ENCODE measurements around the gene UBE2Q1.
"Not testable (repeated sequence)": the region's sequence is repeated elsewhere in the genome, so short reads cannot be mapped to it uniquely, and the experiment has no call there.

Gene UBE2Q1

DNA sequence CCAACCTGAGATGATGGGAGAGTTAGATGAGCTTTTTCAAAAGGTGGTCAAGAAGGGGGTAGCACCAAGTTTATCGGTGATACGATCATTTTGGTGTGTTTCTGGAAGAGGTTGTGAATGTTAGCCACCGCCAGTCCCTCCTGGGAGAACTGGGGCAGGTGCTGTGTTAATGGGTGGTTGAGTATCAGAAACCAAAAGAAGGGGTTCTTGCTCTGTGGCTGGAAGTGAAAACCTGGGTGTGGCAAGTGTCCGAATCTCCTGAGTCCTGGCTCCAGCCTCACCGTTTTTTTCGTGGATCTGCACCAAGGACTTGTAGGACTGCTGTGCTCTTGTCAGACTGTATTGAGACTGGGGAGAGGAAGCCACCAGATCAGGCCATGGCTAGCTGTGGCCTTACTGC is 7.8 kb downstream of the UBE2Q1 start:
- no peak for DNase-seq (ENCODE audit: low read depth)

DNA sequence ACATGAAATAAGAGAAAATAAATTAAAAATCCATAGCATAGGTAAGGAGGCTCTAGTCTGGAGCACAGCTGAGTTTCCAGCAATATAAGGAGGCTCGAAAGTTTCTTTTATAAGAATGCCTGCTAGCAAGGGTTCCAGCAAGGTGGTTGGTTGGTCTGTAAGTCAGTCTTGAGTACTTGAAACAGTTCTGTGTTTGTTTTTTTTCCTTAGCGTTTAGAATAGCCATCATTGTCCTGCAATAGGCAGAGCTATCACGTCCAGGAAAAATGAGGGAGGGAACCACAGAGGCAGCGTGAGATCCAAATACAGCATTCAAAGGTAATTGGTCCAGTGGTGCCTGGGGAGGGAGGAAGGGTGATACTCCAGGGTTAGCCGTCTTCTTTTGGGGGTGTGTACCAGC is 8.4 kb downstream of the UBE2Q1 start:
- DNase-seq (ENCODE audit: low read depth): no peak

DNA sequence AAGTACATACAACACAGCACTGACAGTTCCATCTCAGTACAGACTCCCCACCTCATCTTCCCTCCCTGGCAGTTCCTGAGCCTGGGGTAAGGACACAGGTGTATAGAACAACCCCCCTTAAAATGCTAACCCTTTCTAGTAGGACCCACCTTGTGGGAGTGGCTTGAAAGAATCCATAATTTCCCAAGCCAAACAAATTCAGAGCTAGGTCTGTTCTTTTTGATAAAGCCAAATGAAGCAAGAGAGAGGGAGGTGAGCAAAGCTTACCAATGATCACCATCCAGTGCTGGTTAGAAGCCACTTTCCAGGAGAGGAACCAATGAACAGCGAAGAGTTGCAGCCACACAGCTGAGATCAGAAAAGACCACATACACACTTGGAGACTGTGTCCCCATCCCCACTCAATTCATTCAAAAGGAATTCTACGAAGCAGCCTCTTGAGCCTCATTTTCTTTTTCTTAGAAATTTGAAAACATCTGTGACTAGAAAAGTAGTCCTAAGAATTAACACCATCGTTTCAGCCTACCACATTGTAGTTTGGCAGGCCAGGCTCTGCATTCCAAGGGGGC is 9.2 kb downstream of the UBE2Q1 start:
- no peak for DNase-seq (ENCODE audit: low read depth)

DNA sequence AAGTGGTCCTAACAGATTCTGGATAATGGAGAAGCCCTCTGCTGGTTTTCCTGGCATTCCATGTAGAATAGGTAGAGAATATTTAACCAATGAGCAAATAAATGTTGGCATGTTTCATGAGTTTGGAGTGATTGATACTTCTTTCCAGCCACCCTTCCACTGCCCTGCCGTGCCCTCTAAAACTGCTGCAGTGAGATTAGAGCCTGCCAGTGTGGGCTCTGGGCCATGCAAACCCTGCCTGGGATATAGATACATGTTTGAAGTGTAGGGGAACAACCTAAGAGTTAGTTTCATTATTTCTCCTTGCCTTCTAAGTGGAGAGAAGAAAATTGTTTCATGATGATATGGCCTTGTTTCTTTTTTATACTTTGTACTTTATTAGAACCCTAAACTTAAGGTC is 10.4 kb downstream of the UBE2Q1 start:
- DNase-seq (ENCODE audit: low read depth): no peak

DNA sequence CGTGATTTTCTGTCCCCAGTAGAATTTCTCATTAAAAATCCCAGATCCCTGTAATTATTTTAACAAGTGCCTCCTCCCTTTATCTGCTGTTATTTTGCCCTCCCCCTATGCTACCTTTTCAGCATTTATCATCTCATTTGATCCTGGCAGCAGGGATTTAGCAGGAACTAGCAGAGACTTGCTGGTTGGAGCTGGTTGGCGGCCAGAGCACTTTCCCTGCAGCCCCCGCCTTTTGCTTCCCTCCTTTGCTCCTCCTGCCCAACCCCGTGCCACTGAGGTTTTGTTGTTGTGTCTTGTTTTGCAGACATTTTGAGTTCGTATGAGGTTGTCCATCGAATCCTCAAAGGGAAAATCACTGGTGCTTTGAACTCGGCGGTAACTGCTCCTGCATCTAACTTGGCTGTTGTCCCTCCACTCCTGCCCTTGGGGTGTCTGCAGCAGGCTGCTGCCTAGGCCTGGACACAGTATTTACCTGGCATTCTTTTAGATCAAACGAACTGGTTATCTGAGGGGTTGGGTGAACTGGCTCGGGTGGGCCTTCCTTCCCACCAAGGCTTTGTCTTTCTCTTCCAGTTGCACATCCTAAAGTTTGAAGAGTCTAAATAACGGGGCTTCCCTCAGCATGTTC is 11.2 kb downstream of the UBE2Q1 start:
- DNase-seq (ENCODE audit: low read depth): no peak

DNA sequence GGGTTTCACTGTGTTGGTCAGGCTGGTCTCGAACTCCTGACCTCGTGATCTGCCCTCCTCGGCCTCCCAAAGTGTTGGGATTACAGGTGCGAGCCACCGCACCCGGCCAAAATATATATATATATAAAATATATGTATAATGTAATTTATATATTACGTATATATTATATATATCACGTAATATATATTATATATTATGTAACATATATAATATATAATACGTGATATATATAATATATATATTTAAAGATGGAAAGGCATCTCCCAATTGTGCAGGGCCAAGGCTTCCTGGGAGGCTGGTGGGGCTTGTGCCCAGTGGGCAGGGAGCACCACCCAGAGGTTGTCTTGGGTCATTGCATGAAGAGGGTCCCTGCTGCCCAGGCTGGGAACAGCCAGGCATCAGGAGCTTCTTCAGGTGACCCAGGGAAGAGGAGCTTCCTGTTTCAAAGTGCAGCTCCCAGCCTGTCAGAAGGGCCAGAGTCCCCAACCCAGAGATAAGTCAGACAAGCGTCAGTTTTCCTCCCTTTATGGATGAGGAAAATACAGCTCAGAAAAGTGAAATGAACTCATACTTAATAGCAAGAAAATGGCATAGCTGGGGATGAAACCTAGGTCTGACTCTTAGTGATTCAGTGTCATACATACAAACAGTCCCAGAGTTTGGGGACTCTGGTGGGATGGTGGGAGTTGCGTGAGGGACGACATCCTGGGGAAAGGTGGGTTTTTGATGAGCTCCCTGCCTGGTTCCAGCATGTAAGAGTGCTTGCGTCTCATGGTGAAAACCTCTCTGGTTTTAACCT is 12.0 kb downstream of the UBE2Q1 start:
- DNase-seq (ENCODE audit: low read depth): no peak

DNA sequence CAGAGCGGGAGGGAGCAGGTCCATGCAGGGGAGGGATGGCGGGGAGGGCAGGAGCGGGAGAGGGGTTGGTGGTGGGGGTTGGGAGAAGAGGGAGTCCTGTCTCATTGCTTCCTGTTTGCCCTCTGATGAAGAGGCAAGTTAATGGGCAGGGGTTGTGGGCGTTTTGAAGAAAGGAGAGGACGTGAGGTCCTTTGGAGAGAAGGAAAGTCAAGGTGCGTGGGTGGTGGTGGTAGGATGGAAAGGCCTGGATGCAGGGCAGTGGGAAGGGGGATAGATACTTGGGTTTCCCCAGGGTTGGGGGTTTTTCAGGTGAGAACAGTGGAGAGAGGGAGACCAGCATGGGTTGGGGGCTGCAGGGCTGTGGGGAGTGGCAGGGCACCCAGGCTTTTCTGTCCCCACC is 17.2 kb downstream of the UBE2Q1 start:
- no peak for DNase-seq (ENCODE audit: low read depth)

DNA sequence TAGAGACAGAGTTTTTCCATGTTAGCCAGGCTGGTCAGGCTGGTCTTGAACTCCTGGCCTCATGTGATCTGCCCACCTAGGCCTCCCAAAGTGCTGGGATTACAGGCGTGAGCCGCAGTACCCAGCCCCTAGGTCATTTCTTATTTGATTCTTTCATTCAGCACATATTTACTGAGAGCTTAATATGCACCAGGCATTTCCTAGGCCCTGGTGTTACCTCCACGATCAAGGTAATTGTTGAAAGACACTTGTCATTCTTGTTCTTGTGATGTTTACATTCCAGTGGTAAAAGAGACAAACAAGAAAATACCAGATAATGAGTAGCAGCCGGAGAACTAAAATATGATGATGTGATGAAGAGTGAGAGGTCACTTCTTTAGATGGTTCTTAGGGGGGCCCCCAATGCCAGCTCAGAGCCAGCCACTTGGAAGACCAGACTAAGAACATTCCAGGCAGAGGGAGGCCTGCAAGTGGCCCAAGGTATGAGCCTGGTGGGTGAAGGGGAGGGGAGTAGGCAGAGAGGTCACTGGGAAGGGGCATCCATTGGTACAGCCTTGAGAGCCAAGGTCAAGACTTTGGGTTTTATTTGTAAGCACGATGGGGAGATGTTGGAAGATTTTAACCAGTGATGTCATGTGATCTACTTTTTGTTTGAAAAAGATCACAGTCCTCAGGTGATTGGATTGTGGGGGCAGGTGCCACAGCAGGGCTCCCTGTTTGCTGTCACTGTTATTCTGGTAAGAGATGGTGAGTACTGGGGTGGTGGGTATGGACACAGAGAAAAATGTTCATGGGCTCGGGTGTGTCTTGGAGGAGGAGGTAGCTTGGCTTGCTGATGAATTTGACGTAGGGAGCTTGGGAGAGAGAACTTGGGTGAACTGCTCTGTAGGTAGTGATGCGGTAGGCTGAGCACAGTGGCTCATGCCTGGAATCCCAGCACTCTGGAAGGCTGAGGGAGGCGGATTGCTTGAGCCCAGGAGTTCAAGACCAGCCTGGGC is 18.7 kb downstream of the UBE2Q1 start:
- DNase-seq (ENCODE audit: low read depth): no peak

DNA sequence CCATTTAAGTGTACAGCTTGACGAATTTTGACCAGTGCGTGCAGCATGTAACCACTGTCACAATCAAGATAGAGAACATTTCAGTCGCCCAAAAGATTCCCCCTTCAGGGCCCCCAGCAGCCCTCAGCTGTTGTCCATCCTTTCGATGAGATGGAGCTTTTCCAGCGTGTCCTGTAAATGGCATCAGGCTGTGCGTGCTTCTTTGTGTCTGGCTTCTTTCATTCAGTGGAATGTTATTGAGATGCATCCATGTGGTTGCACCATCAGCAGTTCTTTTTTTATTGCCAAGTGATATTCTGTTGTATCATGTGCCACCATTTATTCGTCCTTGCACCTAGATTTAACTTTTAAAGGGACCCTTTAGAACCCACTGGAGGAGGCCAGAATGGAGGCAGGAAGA is 21.9 kb downstream of the UBE2Q1 start:
- DNase-seq (ENCODE audit: low read depth): no peak

DNA sequence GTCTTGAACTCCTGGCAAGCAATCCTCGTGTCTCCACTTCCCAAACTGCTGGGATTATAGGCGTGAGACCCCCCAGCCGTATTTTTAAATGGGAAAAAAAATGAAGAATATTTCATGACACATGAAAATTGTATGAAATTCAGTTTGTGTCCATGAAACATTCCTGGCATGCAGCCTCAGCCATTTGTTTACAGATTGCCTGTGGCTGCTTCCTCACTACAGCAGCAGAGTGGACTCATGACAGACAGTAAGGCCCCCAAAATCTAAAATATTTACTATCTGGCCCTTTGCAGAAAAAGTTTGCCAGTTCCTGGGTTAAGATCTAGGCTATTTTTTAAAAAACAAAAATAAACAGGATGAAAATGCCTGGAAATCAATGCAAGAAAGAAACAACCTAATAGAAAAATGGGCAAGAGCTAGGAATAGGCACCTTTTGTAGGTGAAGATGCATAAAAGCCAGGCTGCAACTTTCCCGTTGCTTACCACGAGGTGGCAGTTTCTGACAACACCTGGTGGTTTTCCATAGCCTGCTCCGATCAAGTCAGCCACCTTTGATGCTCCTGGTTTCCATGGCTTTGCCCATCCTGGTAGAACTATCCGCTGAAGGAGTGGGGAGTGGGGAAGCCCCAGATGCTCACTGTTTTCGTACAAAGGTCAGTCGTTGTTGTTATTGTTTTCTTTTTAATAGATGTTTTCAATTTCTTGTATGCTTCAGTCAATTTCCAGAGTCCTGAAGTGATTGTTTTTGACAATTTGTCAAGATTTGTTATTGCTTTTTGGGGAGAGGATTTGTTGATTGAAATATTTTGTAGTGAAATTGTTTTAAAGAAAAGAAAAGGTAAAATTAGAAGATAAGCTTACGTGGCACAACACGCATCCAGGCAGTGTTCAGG is 24.3 kb downstream of the UBE2Q1 start:
- no peak for DNase-seq (ENCODE audit: low read depth)

DNA sequence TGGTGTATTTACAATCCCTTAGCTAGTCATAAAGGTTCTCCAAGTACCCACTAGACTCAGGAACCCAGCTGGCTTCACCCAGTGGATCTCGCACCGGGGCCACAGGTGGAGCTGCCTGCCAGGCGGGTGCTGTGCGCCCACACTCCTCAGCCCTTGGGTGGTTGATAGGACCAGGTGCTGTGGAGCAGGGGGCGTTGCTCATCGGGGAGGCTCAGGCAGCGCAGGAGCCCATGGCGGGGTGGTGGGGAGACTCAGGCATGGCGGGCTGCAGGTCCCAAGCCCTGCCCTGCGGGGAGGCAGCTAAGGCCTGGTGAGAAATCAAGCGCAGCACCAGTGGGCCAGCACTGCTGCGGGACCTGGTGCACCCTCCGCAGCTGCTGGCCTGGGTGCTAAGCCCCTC is 26.5 kb downstream of the UBE2Q1 start:
- DNase-seq (ENCODE audit: low read depth): not testable (repeated sequence)

DNA sequence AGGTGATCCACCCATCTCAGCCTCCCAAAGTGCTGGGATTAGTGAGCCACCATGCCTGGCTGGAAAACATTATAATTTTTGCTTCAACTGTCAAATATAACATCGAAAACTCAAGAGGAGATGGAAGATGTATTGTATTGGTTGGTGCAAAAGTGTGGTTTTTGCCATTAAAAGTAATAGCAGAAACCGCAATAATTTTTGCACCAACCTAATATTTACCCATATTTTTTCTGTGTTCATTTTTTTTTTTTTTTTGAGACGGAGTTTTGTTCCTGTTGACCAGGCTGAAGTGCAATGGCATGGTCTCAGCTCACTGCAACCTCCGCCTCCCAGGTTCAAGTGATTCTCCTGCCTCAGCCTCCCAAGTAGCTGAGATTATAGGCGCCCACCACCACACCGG is 29.2 kb downstream of the UBE2Q1 start:
- no peak for DNase-seq (ENCODE audit: low read depth)

DNA sequence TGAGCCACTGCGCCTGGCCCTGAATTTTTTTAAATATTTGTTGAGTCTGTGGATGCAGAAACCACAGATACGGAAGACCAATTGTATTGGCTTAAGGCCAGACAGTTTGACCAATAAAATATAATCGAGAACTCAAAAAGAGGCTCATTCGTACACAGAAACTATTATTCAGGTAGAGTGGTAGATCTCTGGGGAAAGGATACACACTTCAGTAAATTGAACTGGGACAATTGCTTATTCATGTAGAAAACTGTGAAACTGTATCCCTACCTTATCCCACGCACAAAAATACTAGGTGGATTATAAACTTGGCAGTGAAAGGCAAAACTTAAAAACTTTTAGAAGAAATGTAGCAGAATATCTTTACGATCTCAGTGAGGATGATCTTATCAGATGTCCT is 31.3 kb downstream of the UBE2Q1 start:
- DNase-seq (ENCODE audit: low read depth): no peak

DNA sequence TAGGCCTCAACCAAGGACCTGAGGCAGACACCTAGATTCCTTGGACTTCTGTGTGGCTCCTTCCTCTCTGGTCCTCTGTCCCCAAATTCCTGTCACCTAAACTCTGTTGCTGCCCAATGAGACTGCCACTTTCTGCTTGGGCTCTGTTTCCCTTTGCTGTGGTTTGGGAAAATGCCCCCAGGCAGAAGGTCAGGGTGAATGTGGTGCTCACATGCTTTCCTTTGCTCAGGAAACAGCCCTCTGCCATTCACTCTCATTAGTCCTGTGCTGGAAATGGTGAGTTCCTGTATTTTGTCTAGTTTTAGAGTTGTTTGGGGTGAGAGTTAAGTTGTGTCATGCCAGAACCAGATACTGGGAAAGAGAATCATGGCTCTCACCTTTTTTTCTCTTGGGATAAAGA is 33.6 kb downstream of the UBE2Q1 start:
- DNase-seq (ENCODE audit: low read depth): no peak

DNA sequence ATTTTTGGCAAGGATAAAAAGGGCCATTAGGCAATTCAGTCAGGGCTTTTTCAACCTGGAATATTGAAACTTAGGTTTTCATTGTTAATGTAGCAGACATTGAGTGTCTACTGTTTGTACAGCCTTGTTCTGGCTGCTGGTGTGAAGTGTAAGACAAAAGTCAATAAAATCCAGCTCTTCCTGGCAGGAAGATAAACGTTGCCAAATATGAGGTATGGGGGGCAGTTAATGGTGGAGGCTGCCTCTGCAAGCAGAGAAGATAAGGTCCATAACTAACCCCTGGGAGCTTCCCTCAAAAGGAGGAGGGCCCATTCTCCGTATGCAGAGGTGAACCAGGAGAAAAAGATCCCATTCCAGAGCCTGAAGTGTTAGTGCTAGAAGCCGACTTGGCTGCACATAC is 36.8 kb downstream of the UBE2Q1 start:
- DNase-seq (ENCODE audit: low read depth): no peak

DNA sequence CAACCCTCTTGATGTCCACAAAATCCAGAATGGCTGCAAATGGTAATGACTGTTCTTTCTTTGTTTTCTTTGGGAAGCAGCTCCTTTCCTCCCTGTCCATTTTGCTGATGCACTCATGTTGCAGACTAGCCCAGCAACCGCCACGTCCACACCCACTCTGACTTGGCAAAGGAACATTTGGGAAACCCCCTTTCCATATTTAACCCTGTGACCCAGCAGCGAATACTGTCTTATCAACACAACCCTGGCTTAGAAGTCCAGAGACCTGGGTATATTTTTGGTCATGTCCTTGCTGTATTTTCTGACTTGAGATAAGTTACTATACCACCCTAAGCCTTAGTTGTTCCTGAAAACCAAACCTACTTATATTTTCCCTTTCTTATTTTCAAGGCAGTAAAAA is 38.1 kb downstream of the UBE2Q1 start:
- DNase-seq (ENCODE audit: low read depth): no peak

DNA sequence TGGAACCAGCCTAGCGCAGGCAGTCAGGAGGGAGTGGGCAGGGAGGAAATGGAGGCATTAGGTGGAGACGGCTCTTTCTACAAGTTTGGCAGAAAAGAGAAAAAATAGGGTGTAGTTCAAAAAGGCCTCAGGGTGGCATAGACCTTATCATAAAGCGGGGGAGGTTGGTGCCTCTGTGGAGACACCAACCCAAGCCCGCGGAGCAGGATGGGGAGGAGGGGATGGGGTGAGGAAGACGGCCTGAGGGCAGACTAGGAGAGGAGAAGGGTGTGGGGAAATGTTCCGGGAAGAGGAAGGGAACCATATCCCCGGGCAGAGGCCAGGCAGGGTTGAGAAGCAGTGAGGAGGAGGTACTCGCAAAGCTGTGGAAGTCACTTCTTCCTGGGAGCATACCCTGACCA is 38.9 kb downstream of the UBE2Q1 start:
- DNase-seq (ENCODE audit: low read depth): no peak

DNA sequence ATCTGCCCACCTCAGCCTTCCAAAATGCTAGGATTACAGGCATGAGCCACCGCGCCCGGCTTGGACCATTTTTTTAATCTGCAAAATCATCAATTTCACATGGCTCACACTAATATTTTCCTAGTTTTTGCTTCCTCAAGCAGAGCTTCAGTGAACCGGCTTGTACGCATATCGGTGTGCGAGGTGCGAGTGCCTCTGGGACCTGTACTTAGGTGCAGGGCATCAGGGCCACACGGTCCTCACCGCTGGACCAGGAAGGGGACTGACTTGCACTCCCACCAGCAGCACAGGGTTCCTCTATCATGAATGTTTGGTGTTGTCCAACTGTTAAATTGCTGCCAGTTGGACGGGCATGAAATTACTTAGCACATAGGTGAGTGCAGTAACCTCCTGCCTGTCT is 40.8 kb downstream of the UBE2Q1 start:
- DNase-seq (ENCODE audit: low read depth): no peak

DNA sequence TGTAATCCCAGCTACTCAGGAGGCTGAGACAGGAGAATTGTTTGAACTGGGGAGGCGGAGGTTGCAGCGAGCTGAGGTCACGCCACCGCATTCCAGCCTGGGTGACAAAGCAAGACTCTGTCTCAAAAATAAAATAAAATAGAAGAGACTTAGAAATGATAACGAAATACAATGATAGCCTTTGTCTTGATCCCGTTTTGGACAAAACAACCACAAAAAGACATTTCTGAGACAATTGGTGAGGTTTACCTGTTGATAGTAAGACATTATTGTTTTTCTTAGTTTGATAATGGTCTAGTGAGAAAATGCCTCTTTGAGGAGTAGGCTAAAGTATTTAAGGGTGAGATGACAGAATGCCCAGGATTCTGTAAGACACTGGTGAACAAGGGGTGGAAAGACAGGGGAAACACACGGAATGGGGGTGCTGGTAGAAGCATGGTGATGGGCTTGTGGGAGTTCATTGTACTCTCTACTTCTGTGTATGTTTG is 44.4 kb downstream of the UBE2Q1 start:
- no peak for DNase-seq (ENCODE audit: low read depth)

DNA sequence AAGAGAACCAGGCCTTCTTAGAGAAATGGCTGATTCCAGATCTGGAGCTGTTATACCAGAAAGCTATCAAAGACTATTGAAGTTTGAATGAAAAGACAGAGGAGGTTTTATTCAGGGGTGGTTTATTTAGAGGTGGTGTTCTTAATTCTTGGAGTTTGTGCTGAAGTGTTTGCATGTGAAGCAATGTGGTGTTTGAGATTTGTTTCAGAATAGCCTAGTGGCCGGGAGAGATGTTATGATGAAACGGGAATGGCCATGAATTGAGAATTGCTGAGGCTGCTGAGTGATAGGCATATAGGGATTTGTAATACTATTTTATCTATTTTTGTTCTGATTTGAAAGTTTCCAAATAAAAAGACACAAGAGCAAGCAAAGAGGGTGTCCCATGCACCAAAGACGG is 45.7 kb downstream of the UBE2Q1 start:
- DNase-seq (ENCODE audit: low read depth): no peak

DNA sequence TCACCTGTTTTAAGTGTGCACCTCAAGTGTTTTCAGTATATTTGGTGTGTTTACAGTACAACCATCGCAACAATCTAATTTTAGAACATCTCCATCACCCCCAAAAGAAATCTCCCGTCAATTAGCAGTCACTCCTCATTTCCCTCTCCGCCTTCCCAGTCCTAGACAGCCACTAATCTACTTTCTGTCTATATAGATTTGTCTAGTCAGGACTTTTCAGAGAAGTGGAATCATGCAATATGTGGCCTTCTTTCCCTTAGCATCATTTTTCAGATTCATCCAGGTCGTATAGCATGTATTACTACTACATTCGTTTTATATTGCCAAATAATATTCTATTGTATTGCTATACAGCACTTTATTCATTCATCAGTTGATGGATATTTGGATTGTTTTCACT is 54.6 kb downstream of the UBE2Q1 start:
- no peak for DNase-seq (ENCODE audit: low read depth)
